Measurements from ENCODE around the gene BMP6.
"Not testable (repeated sequence)": the region's sequence is repeated elsewhere in the genome, so short reads cannot be mapped to it uniquely, and the experiment has no call there.

BMP6 gene

DNA sequence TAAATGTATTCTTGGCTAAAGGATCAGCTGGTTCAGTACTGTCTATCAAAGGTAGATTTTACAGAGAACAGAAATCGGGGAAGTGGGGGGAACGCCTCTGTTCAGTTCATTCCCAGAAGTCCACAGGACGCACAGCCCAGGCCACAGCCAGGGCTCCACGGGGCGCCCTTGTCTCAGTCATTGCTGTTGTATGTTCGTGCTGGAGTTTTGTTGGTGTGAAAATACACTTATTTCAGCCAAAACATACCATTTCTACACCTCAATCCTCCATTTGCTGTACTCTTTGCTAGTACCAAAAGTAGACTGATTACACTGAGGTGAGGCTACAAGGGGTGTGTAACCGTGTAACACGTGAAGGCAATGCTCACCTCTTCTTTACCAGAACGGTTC lies 154.8 kb downstream of the BMP6 start:
- DNase-seq (ENCODE audit: extremely low read depth in 1 of 2, low read depth in 1 of 2), result no peak

DNA sequence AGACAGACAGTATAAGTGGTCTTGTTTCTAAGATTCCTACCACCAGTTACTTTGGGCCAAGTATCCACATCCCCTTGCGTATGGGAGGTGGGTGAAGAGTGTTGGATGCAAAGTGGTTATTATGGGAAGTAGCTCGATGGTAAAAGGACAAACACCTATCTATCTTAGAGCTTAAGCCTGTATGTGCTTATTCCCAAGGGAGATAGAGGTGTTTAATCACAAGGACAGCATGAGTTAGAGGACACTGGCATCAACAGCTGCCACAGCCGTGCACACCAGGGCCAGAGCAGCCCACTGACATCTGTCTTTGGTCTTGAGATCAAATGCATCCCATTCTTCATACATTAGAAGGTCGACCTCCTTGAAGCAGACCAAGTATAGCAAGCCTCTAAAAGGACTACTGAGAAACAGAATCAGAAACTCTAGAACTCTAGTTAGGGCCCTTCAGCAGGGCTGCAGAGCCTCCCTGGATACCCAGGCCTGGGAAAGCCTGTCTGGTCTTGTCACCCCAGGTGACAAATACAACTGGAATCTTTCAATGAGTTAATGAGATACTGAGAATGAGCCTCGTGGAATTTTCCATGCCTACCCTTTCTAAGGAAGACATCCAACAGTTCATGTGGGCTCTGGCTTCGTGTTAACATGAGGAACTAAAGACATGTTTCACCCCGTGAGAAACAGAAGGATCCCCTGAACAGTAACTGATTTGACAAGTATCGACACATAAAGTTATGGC lies 156.0 kb downstream of the BMP6 start:
- no peak for DNase-seq (ENCODE audit: extremely low read depth in 1 of 2, low read depth in 1 of 2)

DNA sequence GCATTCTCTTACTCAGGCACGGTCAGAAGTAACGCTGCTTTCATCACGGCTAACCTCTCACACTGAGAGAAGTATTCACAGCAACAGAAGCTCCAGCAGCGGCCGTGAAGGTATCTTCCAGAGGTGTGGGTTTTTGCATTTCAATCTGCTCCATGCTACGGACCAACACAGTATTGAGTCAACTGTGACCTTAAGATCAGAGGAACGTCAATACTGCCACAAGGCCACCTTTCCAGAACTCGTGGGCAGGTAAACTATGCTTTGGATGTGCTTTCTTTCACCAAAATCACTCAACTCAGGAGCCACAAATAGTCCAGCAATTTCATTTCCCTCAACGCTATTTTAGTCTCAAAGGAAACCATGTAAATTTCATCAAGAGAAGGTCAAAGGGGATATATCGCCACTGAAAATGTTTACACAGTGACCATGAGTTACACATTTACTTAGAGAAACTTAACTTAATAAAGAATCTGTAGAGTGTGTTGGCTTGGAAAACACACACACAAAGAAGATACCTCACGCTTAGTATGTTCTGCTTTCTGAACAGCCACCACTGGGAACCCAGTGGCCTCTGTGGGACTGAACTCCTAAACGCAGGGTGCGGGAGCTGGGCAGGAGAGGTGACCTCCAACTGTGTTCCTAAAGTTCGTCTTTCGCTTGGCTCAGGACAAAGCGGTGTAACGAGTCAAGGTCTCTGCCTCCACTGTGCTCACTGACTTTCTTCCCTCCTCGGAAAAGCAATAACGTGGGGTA lies 156.8 kb downstream of the BMP6 start:
- DNase-seq (ENCODE audit: extremely low read depth in 1 of 2, low read depth in 1 of 2), result no peak

DNA sequence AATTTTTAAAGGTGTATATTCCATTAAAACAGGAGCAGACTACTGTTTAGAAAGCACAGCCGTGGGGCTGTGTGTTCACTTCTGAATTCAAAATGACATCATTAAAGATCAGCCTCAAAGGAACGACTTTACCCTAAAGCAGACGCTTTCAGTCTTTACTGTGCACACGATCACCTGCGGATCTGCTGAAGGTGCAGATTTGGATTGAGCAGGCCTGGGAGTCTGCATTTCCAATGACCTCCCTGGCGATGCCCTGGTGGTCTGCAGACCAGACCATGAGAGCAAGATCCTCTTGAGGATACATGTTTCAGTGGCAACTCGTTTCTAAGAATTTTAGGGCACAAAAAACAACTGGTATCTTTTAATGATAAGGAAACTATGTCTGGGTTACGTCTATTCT lies 157.5 kb downstream of the BMP6 start:
- DNase-seq (ENCODE audit: extremely low read depth in 1 of 2, low read depth in 1 of 2), result no peak

DNA sequence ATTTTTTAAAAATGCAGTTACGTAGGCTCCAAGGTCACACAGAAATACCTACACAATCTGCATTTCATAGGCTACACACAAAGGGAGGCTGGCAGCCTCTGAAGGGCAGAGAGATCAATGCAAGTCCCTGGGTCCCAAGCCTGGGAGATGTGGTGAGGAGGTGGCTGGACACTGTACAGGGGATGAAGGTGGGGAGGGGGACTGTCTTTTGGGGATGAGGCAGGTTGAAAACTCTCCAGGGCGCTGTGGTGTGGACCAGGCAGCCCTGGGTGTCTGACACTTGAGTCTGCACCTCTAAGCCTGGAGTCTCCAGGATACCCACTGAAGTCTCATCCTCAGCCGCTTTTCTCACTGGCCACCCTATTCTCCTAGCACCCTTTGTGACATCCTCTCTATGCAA lies 160.2 kb downstream of the BMP6 start:
- DNase-seq (ENCODE audit: extremely low read depth in 1 of 2, low read depth in 1 of 2), result no peak

DNA sequence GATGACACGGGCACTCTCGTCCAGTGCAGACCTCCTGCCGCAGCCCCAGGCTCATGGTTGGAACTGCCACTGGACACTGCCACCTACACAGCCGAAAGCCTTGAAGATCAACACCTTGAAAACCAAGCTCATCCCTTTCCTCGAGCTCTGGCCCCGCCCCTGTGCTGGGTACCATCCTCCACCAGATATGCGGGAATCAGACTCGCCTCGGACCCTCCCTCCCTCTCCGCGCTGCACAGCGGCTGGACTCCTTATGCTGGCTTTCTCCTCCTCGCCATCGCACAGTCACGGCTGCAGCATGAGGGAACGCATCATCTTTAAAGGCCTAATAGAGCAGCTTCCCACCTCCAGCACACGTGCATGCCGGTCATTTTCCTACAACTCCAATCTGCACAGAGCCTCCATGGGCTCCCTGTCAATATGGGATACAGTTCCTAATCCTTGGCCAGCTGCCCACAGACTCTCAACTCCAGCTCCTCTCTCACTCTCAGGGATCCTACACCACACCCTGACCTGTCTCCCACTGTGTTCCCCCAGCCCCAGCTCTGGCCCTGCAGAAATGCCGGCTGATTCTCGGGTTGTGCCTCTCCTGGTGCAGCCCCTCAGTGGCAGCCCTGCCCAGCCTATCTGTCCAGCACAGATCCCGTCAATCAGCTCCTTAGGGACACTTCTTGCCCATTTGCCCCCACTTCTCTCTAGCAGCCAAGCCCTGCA lies 161.5 kb downstream of the BMP6 start:
- DNase-seq (ENCODE audit: extremely low read depth in 1 of 2, low read depth in 1 of 2), result no peak

DNA sequence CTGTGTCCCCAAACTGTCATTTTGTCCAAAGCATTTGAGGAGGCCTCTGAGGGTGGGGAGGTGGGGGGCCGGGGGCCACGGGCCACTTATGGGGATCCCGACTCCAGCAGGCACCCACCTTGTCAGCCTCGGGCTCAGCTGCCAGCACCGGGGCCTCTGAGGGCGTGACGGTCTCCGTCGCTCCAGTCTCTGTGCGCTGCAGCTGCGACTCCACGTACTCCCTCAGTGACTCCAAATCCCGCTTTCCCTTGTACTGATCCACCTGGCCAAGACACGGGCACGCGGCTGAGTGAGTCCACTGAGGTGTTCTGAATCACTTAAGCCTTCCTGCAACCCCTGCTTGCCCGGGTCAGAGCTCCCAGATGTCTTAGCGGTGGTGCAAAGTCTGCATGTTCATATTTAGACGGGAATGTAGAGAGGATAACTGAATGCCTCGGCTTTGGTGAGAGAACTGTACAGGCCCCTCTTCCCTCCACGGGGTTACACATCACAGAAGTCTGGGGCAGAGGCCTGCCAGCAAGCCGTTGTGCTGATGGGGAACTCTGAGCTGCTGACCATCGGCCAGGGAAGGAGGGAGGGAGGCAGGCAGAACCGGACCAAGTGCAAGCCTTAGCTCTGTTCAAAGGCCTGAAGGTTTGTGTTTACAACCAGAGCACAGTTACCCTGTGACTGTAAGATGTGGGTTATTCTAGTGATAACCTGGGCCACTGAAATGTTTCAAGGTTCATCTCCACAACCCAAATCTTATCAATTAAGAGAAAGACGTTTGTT lies 162.9 kb downstream of the BMP6 start:
- DNase-seq (ENCODE audit: extremely low read depth in 1 of 2, low read depth in 1 of 2), result no peak

DNA sequence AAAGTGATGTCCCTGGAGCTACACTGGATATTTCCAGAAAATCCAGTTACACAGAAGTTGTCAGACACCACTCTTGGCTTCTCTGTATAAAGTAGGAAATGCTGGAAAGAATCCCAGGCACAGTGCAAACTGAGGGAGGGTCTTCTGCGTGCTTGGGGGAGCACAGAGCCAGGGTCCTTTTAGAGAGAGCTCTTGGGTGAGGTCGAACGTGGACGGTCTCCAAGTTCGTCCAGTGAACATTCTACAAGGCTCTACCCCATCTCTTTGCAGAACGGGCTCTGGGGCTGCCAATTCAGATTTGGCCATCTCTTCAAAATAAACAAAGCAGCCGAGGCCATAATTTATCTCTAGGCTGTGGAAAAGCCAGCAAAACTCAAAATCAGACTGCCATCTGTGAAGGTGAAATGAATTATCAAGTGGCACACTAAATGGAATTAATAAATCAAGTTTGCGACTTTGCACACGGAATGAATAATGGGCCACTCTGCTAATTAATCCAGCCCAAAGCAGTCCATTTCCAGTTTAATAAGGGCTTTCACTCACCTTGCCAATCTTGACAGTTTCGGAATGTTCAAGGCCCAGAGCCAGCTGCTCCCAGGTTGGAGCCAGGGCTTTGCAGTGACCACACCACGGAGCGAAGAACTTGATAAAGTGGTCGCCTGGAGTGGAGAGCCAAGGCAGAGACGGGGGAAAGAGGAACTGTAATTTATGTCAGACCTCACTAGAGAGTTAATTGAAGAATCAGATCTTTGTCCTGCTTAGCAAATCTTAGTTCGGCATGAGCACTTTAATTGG lies 165.4 kb downstream of the BMP6 start:
- DNase-seq (ENCODE audit: extremely low read depth in 1 of 2, low read depth in 1 of 2), result no peak

DNA sequence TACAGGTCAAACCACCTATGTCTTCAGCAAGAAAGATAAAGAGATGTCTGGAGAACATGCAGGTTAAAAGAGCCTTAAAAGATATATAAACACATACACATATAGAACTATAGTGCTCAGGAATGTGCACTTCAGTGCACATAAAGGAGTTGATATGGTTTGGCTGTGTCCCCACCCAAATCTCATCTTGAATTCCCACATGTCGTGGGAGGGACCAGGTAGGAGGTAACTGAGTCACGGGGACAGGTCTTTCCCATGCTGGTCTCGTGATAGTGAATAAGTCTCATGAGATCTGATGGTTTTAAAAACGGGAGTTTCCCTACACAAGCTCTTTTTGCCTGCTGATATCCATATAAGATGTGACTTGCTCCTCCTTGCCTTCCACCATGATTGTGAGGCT lies 166.5 kb downstream of the BMP6 start:
- DNase-seq (ENCODE audit: extremely low read depth in 1 of 2, low read depth in 1 of 2), result not testable (repeated sequence)

DNA sequence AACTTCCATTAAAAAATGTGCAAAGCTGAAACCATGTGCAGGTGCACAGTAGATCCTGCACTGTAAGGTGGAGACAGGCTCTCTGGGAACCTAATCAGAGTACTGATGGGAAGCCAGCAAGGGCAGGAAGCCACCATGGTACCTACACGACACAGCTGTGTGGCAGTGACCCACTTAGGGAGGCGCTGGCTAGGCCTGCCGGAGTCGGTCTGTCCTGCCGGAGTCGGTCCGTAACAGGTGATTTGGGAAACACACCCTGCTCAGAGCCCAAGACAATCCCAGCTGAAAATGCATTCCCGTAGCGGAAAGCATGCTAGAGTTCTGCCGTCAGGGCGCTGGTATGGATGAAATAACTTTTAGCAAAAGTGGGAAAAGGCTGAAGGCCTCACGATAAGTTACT lies 167.4 kb downstream of the BMP6 start:
- no peak for DNase-seq (ENCODE audit: extremely low read depth in 1 of 2, low read depth in 1 of 2)

DNA sequence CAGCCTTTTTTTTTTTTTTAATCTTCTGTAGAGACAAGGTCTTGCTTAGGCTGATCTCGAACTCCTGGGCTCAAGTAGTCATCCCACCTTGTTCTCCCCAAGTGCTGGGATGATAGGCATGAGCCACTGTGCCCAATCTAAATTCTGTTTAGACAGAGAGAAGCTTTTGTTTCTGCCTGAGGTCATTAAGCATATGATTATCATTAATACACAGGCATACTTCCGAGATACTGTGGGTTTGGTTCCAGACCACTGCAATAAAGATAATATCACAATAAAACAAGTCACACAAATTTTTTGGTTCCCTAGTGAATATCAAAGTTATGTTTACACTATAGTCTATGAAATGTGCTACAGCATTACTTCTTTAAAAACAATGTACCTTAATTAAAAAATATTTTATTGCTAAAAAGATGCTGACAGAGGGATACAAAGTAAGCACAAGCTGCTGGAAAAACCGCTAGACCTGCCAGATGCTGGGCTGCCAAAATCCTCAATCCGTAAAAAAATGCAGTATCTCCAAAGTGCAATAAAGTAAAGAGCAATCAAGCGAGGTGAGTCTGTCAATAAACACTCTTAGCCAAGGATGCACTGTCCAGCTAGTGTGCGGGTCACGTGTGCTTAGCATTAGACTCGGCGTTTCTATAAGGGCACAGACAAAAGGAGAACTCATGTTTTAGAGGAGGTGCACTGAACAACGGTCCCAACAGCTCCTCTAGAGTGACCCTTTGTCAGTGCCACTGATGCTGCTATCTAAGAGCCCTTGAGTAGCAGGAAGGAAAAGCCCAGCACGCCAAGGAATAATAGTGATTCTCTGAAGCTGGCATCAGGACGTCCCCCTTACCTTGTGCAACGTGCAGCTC lies 168.6 kb downstream of the BMP6 start:
- DNase-seq (ENCODE audit: extremely low read depth in 1 of 2, low read depth in 1 of 2), result no peak

DNA sequence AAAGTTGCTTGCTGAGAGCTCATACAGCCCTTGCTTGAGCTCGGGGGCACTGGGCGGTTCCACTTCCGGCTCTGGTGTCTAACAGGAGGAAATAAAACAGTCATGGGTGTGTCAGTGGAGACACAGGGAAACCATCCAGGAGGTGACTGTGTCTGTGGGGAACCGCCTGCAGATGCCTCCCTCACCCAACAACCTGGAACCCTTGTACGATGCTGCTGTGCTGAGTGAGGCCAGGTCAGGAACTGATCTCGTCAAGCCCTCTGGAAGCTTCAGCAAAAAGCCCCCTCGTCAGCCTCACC lies 169.2 kb downstream of the BMP6 start:
- no peak for DNase-seq (ENCODE audit: extremely low read depth in 1 of 2, low read depth in 1 of 2)

DNA sequence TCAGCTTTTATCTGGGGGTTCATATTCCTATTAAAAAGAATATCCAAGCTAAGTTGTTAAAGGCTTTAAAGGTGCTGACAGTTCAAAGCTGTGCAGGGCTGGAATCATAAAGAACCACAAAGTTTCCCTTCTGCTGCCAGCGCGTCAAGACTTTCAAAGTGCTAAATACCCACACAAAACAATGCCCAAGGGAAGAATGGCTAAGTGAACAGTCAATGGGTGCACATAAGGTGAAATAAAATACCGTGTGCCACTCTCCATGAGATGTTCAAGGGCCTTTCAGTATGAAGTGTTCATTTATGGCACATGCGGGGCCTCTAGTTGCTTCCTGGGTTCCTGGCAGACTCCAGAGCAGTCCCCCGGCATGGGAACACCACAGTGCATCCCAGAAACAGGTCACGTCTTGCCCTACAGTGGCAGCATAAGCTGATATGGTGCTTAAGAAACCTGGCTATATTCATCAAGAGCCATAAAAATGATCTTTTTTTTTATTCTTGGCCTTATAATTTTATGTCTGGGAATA lies 170.6 kb downstream of the BMP6 start:
- DNase-seq (ENCODE audit: extremely low read depth in 1 of 2, low read depth in 1 of 2), result no peak

DNA sequence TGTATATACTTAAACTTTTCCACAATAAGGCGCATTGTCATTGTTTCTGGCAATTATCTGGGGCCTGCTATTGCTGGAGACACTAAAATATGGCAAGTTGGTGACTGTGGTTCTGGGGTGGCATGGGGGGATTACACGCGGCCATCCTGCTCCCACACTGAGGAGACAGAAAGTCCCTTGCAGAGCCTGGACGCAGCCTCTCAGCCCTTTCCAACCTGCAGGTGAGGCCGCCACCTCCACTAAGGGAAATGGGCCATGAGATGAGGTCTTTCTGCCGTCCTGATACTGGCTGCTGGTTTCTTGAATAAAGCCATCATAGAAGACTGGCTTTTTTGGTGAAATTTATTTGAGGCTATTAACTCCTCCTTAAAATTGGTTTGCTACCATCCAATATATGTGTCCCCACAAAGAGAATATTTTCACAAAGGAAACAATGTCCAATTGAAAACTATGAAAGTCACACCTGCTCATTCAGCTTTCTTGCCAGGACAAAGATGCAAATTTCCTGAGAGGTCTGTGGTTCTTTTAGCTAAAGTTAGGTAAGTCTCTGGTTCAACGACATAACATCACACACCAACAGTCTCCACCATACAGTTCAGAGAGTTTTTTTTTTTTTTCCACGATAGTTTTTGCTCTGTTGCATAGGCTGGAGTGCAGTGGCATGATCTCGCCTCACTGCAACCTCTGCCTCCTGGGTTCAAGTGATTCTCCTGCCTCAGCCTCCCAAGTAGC lies 171.7 kb downstream of the BMP6 start:
- no peak for DNase-seq (ENCODE audit: extremely low read depth in 1 of 2, low read depth in 1 of 2)

DNA sequence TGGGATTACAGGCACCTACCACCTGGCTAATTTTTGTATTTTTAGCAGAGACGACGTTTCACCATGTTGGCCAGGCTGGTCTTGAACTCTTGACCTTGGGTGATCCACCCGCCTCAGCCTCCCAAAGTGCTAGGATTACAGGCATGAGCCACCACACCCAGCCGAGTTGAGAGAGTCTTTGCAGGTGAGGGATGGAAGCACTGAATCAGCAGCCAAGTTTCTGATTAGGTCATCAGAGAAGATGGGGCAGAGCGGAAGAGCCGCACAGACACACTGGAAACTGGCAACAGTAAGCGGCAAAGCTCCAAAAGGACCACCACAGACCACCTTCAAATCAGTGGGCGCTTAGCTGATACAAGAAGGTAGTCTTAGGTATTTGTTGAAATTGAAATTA lies 172.3 kb downstream of the BMP6 start:
- DNase-seq (ENCODE audit: extremely low read depth in 1 of 2, low read depth in 1 of 2), result not testable (repeated sequence)

DNA sequence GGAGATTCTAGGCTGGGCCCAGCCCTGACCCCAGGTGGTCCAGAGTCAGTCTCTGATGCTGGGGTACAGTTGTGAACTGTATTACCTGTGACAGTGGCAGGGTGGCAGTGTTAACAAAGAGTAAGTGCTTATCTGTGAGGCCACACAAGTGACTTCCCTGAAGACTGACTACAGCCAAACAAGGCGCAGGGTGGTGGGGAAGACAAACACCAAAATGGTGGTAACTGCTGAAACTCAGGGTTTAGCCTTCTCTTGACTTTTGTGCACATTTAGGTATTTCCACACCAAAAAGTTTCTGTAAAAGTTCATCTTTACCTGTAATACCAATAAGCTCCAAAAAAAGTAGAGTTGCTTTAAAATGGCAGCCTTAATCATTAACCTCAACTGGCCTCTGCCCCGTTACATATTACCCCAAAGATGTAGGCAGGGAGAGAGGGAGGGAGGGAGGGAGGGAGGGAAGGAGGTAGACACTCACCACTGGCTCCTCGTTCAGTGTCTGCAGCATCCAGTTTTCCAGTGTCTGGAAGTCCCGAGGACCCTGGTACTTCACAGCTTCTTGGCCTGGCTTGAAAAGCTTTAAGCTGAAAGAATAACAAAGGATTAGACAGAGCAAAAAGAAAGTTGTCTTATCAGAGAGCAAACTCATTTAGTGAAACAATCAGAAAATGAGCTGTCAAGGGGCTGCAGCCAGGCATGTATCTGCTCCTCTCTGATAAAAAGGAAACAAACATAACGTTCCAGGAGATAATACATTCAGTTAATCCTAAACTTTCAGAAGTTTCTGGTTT lies 173.4 kb downstream of the BMP6 start:
- no peak for DNase-seq (ENCODE audit: extremely low read depth in 1 of 2, low read depth in 1 of 2)

DNA sequence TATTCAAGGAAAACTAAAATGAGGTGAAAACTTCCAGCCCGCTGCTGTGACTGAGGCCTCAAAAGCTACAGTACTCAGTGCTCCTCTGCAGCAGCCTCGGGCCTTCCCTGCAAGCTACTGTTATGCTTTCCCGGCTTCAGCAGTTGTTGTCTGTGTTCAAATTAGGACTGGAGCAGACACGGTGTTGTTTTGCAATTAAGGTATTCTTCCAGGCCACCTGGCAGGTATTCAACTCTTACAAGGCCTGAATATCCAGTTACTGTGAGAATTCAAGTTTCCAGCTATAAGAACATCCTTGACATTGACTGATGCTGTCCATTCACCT lies 174.0 kb downstream of the BMP6 start:
- no peak for DNase-seq (ENCODE audit: extremely low read depth in 1 of 2, low read depth in 1 of 2)

DNA sequence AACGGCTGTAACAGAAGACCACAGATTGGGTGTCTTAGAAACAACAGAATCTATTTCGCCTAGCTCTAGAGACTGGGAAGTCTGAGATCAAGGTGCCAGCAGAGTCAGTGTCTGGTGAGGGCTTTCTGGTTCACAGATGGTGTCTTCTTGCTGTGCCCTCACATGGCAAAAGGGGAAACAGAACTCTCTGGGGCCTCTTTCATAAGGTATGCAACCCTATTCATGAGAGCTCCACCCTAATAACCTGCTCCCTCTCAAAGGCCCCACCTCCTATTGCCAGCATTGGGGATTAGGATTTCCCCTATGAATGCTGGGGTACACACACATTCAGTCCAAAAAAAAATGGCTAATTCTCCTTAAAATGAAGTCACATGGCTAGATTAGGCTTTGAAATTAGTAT lies 174.7 kb downstream of the BMP6 start:
- no peak for DNase-seq (ENCODE audit: extremely low read depth in 1 of 2, low read depth in 1 of 2)
